Panc1 (cell line): ENCODE results near the gene FGGY. TPM values are rescaled to one million over a fixed set of nuclear protein-coding genes. Genes with fewer than 3 reads are reported as not detected.

Experiments used
- ATAC-seq: fragments of 200-7000 bp; cut with Tn5 transposase; 2 replicates; pipeline ENCODE4 v1.9.1; 2020; ENCODE audit warnings: mild to moderate bottlenecking, moderate library complexity
- BruUV-seq: library from RNA; stranded (reverse); fragments of 400-500 nt; replicated peaks from 2 replicates; lab custom pipeline; 2021; lab: Mats Ljungman, UMichigan
- CTCF ChIA-PET: fragments of 300-600 bp; sonication (Branson Sonifier 250); formaldehyde crosslinking; loops from one replicate; lab custom pipeline; 2022; ENCODE audit warnings: antibody characterized with exemption; lab: Charles Lee
- POLR2A ChIA-PET: fragments of 300-600 bp; sonication (Branson Sonifier 250); formaldehyde crosslinking; loops from one replicate; lab custom pipeline; 2022; ENCODE audit warnings: antibody characterized with exemption; lab: Charles Lee
- DNase-seq: peaks from one replicate; pipeline ENCODE4 v3.0.0-alpha.2; 2010; ENCODE audit warnings: low read depth, low spot score
- H3K27ac ChIP-seq: 2 replicates; pipeline ENCODE4 v1.5.1; 2011; ENCODE audit warnings: mild to moderate bottlenecking, low read length, inconsistent platforms
- H3K27me3 ChIP-seq: fragments of 200-500 bp; sonication (Bioruptor generic); 2 replicates; pipeline ENCODE4 v1.6.0; 2014; ENCODE audit warnings: low read length, inconsistent platforms; ENCODE audit not compliant: control insufficient read depth, insufficient read depth
- H3K36me3 ChIP-seq: fragments of 200-500 bp; sonication (Bioruptor generic); 2 replicates; pipeline ENCODE4 v1.5.1; 2014; ENCODE audit warnings: inconsistent platforms, mild to moderate bottlenecking, low read length, moderate library complexity; ENCODE audit not compliant: control insufficient read depth, insufficient read depth
- H3K4me1 ChIP-seq: 2 replicates; pipeline ENCODE4 v1.5.1; 2011; ENCODE audit warnings: inconsistent platforms, mild to moderate bottlenecking, low read length, moderate library complexity; ENCODE audit not compliant: control insufficient read depth, insufficient read depth
- H3K4me3 ChIP-seq, 2 experiments: 2 replicates each; pipeline ENCODE4 v1.5.1; 2011 to 2012; ENCODE audit warnings: low read depth in 2 of 2, low read length in 2 of 2, mild to moderate bottlenecking in 2 of 2, inconsistent platforms in 1 of 2, moderate library complexity in 1 of 2
- H3K9me3 ChIP-seq: fragments of 200-500 bp; sonication (Bioruptor generic); 2 replicates; pipeline ENCODE4 v1.5.1; 2014; ENCODE audit warnings: low read depth, mild to moderate bottlenecking, inconsistent platforms, low read length, moderate library complexity; ENCODE audit not compliant: control insufficient read depth, insufficient read depth
- CTCF ChIP-seq: fragments of 450-650 bp; IDR thresholded peaks from 2 replicates; pipeline ENCODE4 v1.5.1; 2017; ENCODE audit warnings: mild to moderate bottlenecking
- POLR2AphosphoS5 ChIP-seq: IDR thresholded peaks from 2 replicates; pipeline ENCODE4 v1.6.1; 2012; ENCODE audit warnings: mild to moderate bottlenecking, low read depth, low read length, moderate library complexity
- REST ChIP-seq, 2 experiments: IDR thresholded peaks; 2 replicates each; pipeline ENCODE4 v1.6.1; 2011 to 2012; ENCODE audit warnings: low read depth in 2 of 2, control low read depth in 1 of 2, low read length in 1 of 2, mild to moderate bottlenecking in 1 of 2, moderate library complexity in 1 of 2; ENCODE audit not compliant: insufficient read depth in 1 of 2
- SIN3A ChIP-seq: IDR thresholded peaks from 2 replicates; pipeline ENCODE4 v1.6.1; 2012; ENCODE audit warnings: low read depth, mild to moderate bottlenecking, low read length, moderate library complexity, borderline replicate concordance; ENCODE audit not compliant: insufficient read depth
- TCF7L2 ChIP-seq: IDR thresholded peaks from 2 replicates; pipeline ENCODE4 v1.6.1; 2011; ENCODE audit warnings: mild to moderate bottlenecking, low read depth, low read length, inconsistent platforms
- in situ Hi-C: cut with HindIII; loops from 2 replicates; pipeline ENCODE4 v1.10.0; 2016; ENCODE audit warnings: low sequenced_read_pairs, low pct_unique_long_range_greater_than_20kb
- intact Hi-C: fragments of 100-400 bp; cut with micrococcal nuclease; formaldehyde crosslinking; loops from one replicate; pipeline ENCODE4 v1.10.0; 2022; ENCODE audit not compliant: unreplicated experiment
- total RNA-seq: library from RNA; stranded (reverse); gene quantifications from one replicate; pipeline ENCODE4 v1.2.1, GENCODE V29; 2021; ENCODE audit not compliant: unreplicated experiment

FGGY gene
- total RNA-seq, 1 experiment from 2014 or later, result 15.5 TPM

- Histone ChIP-seq H3K36me3 (no peaks in the 10 kb centered on the region), H3K4me1 (no peaks in the 10 kb centered on the region), H3K27ac (no peak overlapping the region), H3K27me3 (no peaks in the 10 kb centered on the region), H3K9me3 (no peaks in the 10 kb centered on the region), H3K4me3 (no peak overlapping the region)
- DNase-seq, result no peak
- in situ Hi-C loops (no loop called here), intact Hi-C loops (no loop called here)
- ATAC-seq, result no peak
- CTCF ChIA-PET, result no interaction called here
- POLR2A ChIA-PET, result no interaction called here
- no TSS peak for BruUV-seq
- no peak for TF ChIP-seq CTCF
- no peak for TF ChIP-seq REST (IDR thresholded peaks at IDR 0.05; ENCODE audit: insufficient read depth in 1 of 2, low read depth in 2 of 2, low read length in 1 of 2)
- TF ChIP-seq TCF7L2, result no peak
- TF ChIP-seq POLR2AphosphoS5, result no peak
Observed at GRCh38 chr1:59500950-59501742, 204.3 kb downstream of the FGGY start.

DNA sequence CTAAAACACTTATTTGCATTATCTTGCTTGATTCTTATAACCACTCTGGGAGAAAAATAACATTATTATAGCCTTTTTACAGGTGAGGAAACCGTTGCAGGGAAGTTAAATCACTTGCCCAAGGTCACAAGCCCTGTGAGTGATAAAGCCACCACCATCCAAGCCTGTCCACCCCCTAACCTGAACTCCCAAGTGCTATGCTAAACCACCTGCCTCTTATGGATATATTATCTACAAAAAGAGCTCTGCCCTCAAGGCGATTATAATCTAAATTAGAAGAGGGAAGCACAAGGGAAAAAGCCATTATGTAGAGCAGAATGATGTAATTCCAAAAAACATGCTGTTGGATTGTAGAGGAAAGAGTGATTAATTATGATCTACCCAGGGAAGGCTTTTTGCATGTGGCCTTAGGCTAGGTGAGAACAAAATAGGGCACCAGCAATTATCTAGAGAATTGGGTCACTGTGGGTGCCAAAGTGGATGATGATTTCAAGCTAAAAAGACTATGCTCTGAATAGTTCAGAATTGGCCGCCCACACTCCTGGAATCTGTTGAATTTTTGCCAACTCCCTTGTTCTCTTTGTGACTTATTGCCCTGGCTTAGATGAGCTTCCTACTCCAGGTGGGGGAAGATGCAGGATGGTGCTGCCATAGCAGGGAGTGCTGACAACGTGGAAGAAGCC lies 205.3 kb downstream of the FGGY start:
- TF ChIP-seq POLR2AphosphoS5 (no peak), REST (IDR thresholded peaks at IDR 0.05; ENCODE audit: insufficient read depth in 1 of 2, low read depth in 2 of 2, low read length in 1 of 2) (no peak), TCF7L2 (no peak), SIN3A (no peak), CTCF (no peak)
- Histone ChIP-seq H3K27me3 (no peaks in the 10 kb centered on the region), H3K9me3 (no peaks in the 10 kb centered on the region), H3K4me1 (no peaks in the 10 kb centered on the region), H3K4me3 (no peak overlapping the region), H3K36me3 (no peaks in the 10 kb centered on the region), H3K27ac (no peak overlapping the region)
- no TSS peak for BruUV-seq
- intact Hi-C loops (no loop called here), in situ Hi-C loops (no loop called here)
- POLR2A ChIA-PET, result no interaction called here
- ATAC-seq (no peak), DNase-seq (no peak)
- CTCF ChIA-PET, result no interaction called here
